HG03060 (cell line): ENCODE measurements around the gene SEMA3D.

ENCODE experiments used
- ATAC-seq: cut with Tn5 transposase; IDR thresholded peaks from one replicate; pipeline ENCODE4 v1.9.1; 2021; ENCODE audit warnings: low read depth, moderate number of reproducible peaks; ENCODE audit not compliant: unreplicated experiment

SEMA3D gene

DNA sequence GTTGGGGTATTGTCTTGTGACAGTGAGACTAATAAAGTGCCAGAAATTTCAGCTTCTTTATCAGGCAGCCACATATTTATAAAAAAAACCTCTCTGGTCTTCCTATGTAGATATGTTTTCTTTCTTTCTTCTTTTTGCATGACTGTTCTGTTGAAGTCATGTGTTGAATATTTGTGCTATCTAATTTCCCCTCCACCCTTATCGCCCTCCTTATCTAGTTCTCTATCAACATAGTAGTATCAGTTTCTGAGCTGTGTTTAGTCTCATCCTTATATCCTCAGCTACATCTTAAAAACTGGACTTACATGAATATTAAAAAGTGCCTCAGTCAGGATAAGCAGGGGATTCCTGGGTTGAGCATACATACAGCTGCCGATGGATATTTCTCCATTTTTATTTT, 53.9 kb downstream of the SEMA3D start:
- ATAC-seq: no peak

- ATAC-seq: no peak
Observed at GRCh38 chr7:85130702-85131101, 56.2 kb downstream of the SEMA3D start.

GRCh38 chr7:85126383-85126782, 60.5 kb downstream of the SEMA3D start:
- ATAC-seq: no peak

GRCh38 chr7:85125651-85126131, 61.2 kb downstream of the SEMA3D start:
- no peak for ATAC-seq

DNA sequence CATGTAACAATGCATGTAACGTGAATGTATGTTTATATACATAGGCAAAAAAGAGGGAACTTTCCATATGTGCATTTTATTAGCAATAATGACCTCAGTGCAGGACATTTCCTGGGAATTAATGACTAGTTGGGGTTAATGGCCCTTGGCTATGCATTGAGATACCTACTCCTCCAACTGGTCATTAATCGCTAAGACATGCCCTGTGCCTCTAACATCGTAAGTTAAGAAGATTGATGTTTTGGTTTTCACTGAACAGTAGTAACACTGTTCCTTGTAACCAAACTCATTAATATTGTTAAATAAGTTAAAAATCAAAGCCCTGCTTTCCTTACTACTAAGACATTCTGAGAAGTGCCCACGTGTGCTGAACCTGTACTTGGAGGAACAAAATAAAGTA, 61.7 kb downstream of the SEMA3D start:
- no peak for ATAC-seq

DNA sequence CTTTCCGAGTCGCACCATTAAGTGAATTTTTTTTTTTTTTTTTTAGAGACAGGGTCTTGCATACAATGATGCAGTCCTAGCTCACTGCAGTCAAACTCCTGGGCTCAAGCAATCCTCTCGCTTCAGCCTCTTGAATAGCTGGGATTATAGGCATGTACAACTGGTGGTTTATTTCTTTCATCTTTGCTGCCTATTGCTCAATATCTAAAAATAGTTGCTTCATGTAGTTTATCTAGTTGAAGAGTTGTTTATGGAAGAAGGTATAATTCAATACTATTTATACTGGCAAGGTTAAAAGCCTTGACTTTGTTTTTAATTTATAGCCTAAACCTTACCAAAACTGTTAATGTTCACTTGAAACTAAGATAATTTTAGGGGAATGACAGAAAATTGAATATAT, 66.9 kb downstream of the SEMA3D start:
- ATAC-seq: no peak

DNA sequence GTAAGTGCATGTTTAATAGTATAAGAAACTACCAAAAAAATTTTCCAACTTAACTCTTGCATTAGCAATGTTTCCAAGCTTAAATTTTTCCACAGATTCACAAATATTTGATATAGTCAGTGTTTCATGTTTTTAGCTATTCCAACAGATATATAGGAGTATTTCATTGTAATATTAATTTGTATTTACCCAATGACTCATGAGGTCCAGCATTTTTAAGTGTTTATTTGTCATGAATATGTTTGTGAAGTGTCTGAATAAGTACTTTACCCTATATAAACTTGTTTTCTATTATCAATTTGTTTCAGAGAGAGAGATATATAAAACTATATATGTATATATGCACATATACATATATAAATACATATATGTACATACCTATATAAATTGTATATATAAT, 71.0 kb downstream of the SEMA3D start:
- ATAC-seq: no peak

DNA sequence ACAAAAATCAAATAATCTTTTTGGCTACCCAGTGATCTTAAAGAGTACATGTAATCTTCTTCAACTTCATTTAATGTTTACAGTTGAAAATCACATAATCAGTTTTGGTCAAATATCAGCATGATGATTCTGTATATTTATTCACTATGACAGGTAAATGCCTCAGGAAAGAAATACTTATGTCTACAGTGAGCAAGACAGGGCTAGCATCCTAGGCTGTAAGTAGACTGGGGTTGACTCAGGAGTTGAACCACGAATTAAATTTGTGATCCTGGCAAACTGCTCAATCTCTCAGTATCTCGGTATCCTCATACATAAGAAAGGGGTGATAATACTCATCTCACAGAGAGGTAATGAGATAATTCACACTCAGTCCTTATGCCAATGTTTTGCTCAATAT, 71.8 kb downstream of the SEMA3D start:
- ATAC-seq: no peak

- no peak for ATAC-seq
Observed at GRCh38 chr7:85114342-85114741, 72.5 kb downstream of the SEMA3D start.

DNA sequence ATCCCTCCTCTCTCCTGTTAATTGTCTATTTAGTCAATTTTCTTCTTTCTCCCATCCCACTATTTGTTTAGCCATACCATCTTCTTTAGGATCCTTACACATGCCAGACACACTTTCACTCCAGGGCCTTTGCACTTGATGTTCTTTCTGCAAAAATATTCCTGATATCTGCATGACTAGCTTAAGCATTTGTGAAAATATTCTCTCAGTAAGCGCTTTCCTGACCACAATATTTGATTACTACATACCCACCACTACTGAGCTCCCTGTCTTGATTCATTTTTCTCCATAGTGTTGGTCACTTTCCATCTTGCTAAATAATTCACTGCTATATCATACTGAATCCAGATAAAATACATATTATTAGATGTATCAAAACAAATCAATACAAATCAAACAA, 75.1 kb downstream of the SEMA3D start:
- no peak for ATAC-seq

- no peak for ATAC-seq
Observed at GRCh38 chr7:85106719-85107118, 80.1 kb downstream of the SEMA3D start.

- ATAC-seq: no peak
Observed at GRCh38 chr7:85104432-85105205, 82.2 kb downstream of the SEMA3D start.

GRCh38 chr7:85103962-85104361, 82.9 kb downstream of the SEMA3D start:
- ATAC-seq: no peak

DNA sequence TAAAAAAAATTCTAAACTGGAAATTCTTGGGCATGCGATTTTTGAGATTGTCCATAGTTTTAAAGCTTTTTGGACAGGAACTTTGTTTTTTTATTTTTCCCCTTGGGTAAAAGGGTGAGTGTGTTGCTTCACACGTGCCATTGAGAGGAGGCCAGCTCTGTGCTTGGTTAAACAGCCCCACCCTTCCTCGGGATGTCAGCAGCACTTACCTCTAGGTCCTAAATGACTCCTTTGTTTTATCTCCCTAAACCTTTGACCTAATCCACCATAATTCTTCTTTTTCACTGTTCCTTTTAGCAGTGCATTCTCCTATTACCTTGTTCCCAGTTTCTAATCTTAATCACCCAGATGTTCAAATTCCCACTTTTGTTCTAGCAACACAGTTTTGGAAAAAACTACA, 83.5 kb downstream of the SEMA3D start:
- no peak for ATAC-seq

GRCh38 chr7:85102813-85103350, 84.0 kb downstream of the SEMA3D start:
- no peak for ATAC-seq

- no peak for ATAC-seq
Observed at GRCh38 chr7:85101347-85101746, 85.5 kb downstream of the SEMA3D start.

DNA sequence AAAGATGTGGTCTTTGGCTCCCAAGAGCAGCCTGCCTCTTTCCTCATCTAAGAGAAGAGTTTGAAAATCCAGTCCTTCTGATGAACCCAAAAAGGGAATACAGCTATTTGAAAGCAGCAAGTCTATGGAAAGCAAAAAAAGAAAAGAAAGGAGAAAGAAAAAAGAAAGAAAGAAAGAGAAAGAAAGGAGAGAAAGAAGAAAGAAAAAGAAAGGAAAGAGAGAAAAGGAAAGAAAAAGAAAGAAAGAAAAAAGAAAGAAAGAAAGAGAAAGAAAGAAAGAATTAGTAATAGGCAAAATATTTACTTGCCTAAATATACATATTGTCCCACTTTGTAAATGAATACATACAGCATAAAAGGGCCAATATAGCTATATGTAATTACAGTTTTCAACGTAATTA, 89.0 kb downstream of the SEMA3D start:
- ATAC-seq: no peak

- ATAC-seq: no peak
Observed at GRCh38 chr7:85095806-85096205, 91.0 kb downstream of the SEMA3D start.

DNA sequence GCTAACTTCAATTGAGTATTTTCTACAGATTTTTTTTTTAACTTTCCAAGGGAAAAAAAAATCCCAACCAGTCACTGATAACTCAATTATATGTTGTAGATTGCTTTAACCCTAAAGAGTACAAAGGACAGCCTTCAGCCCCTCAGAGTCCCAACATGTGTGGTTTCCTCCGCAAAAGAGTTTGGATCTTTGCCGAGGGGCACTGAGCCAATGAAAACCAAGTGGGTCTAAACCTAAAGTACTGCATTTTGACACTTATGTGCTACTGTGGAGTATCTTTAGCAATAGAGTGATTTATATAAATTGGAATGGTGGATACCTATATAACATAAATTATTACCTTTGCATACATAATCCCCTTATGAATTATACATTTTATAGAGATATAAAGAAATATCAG, 91.5 kb downstream of the SEMA3D start:
- ATAC-seq: no peak

DNA sequence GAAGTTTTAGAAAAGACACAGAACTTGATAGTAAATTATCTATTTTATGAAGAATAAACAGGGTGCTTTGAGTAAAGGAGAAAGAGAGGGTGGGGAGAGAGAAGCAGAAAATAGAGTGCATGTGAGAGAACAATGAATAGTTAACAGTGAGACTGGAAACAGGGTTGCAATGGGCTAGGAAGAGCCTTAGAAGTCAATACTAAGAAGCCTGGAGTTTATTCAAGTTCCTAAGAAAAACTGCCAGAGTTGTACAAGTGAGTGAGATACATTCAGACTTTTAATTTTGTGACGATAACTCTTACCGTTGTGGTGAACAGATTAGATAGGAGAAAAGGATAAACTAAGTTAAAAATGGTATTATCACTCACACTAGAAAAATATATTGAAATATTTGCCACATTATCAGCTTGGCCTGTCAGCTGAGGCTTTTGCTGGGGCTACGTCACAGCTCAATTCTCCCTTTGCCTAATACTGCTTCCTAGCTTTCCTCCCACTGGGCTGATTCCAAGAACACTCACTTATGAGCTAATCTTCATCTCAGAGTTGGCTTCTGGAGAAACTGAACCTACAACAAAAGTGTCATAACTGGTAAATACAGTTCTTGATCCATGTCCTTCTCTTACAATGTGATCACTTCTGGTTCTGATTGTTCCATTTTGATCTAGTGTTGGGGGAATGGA, 92.7 kb downstream of the SEMA3D start:
- ATAC-seq: no peak

DNA sequence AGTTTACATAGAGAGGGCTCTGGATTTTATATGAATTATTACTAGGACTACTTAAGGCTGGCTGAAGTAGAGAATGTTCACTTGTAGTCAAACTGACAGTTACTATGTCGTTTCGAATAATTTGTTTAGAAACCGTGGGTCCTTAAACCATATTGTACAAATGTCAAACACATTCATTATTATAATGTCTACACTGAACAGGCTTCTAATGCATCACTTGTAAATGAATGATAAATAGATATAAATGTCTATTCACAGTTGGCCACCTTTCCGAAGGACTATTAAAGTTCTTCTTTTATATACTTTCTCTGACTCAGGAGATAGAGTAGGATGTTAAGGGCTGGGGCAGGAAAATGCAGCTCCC, 95.3 kb downstream of the SEMA3D start:
- no peak for ATAC-seq
